SK-N-MC (cell line): Measurements from ENCODE around the gene CAB39L.

Experiments used
- EZH2 ChIP-seq: fragments of 200-600 bp; sonication (generic); IDR thresholded peaks from one replicate; pipeline ENCODE4 v1.6.1; 2017; ENCODE audit warnings: antibody characterized with exemption
- POLR2AphosphoS5 ChIP-seq: IDR thresholded peaks from 2 replicates; pipeline ENCODE4 v1.6.1; 2012; ENCODE audit warnings: mild to moderate bottlenecking, low read depth, low read length, borderline replicate concordance

DNA sequence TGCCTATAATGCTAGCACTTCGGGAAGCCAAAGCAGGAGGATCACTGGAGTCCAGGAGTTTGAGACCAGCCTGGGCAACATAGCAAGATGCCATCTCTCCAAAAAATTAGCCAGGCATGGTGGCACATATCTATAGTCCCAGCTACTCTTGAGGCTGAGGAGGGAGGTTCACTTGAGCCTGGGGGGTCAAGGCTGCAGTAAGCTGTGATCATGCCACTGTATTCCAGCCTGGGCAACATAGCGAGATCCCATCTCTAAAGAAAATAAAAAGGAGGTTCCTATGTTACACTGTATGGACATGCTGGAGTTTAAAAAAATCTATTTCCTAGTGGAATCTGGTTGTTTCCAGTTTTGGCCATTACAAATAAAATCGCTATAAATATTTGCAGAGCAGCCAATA is 2.6 kb downstream of the CAB39L start:
- TF ChIP-seq EZH2 (no peak), POLR2AphosphoS5 (no peak)
